IMR-90 (cell line): ENCODE data around the gene NNT. TPM values are rescaled to one million over a fixed set of nuclear protein-coding genes. Genes with fewer than 3 reads are reported as not detected.
A peak's percentile ranks its signal among the peaks of the same experiment; 100 is the strongest.

Source experiments
- ATAC-seq: fragments of 200-7000 bp; cut with Tn5 transposase; 2 replicates; pipeline ENCODE4 v1.9.1; 2020; ENCODE audit warnings: low read depth, mild to moderate bottlenecking, moderate library complexity
- BruUV-seq: library from RNA; stranded (reverse); fragments of 400-500 nt; replicated peaks from 2 replicates; lab custom pipeline; 2021; lab: Mats Ljungman, UMichigan
- CTCF ChIA-PET: fragments of 300-600 bp; formaldehyde crosslinking; extraction: SDS; loops from one replicate; lab custom pipeline; 2021; ENCODE audit warnings: antibody characterized with exemption; lab: Yijun Ruan, JAX
- POLR2A ChIA-PET: fragments of 300-600 bp; sonication (Branson Sonifier 250); formaldehyde crosslinking; loops from one replicate; lab custom pipeline; 2022; ENCODE audit warnings: antibody characterized with exemption; ENCODE audit not compliant: unreplicated experiment; lab: Charles Lee
- DNase-seq: peaks from one replicate; pipeline ENCODE4 v3.0.0; 2013
- H2AFZ ChIP-seq: replicated peaks from 2 replicates; pipeline ENCODE3; 2013; ENCODE audit warnings: low read length, mild to moderate bottlenecking; ENCODE audit not compliant: poor library complexity
- H2AK5ac ChIP-seq: 2 replicates; pipeline ENCODE4 v1.6.1; 2013; ENCODE audit warnings: low read depth, low read length, inconsistent platforms
- H2AK9ac ChIP-seq: replicated peaks from 2 replicates; pipeline ENCODE3; 2013; ENCODE audit warnings: mild to moderate bottlenecking, low read depth, low read length, moderate library complexity; ENCODE audit not compliant: poor library complexity
- H2BK120ac ChIP-seq: 2 replicates; pipeline ENCODE4 v1.6.1; 2013; ENCODE audit warnings: low read depth, low read length, inconsistent platforms
- H2BK15ac ChIP-seq: 3 replicates; pipeline ENCODE4 v1.6.1; 2013; ENCODE audit warnings: low read depth, low read length, inconsistent platforms
- H2BK20ac ChIP-seq: 2 replicates; pipeline ENCODE4 v1.6.1; 2013; ENCODE audit warnings: low read depth, mild to moderate bottlenecking, inconsistent platforms, low read length, moderate library complexity
- H2BK5ac ChIP-seq: 2 replicates; pipeline ENCODE4 v1.6.1; 2013; ENCODE audit warnings: mild to moderate bottlenecking, low read depth, low read length, inconsistent platforms; ENCODE audit not compliant: poor library complexity, severe bottlenecking
- H3K14ac ChIP-seq: replicated peaks from 2 replicates; pipeline ENCODE4 v1.6.1; 2013; ENCODE audit warnings: low read depth, low read length, inconsistent platforms
- H3K18ac ChIP-seq: 2 replicates; pipeline ENCODE4 v1.6.1; 2013; ENCODE audit warnings: low read depth, low read length, control low read depth
- H3K23ac ChIP-seq: 2 replicates; pipeline ENCODE4 v1.6.1; 2013; ENCODE audit warnings: low read depth, low read length, inconsistent platforms
- H3K27ac ChIP-seq: 2 replicates; pipeline ENCODE4 v1.5.1; 2013; ENCODE audit warnings: mild to moderate bottlenecking, control low read depth, low read length; ENCODE audit not compliant: insufficient read depth
- H3K27me3 ChIP-seq: 2 replicates; pipeline ENCODE4 v1.6.1; 2013; ENCODE audit warnings: low read length; ENCODE audit not compliant: control insufficient read depth, insufficient read depth
- H3K36me3 ChIP-seq: 2 replicates; pipeline ENCODE4 v1.6.1; 2013; ENCODE audit warnings: low read length, mixed read lengths; ENCODE audit not compliant: control insufficient read depth, insufficient read depth
- H3K4ac ChIP-seq: 2 replicates; pipeline ENCODE4 v1.6.1; 2013; ENCODE audit warnings: low read depth, low read length, inconsistent platforms
- H3K4me1 ChIP-seq: 2 replicates; pipeline ENCODE4 v1.6.1; 2013; ENCODE audit warnings: low read length, mixed read lengths; ENCODE audit not compliant: control insufficient read depth, insufficient read depth
- H3K4me2 ChIP-seq: 2 replicates; pipeline ENCODE4 v1.6.1; 2013; ENCODE audit warnings: low read depth, mild to moderate bottlenecking, control low read depth, low read length, moderate library complexity
- H3K4me3 ChIP-seq: 2 replicates; pipeline ENCODE4 v1.5.1; 2013; ENCODE audit warnings: low read depth, mild to moderate bottlenecking, control low read depth, low read length, moderate library complexity; ENCODE audit not compliant: insufficient read depth
- H3K56ac ChIP-seq: 2 replicates; pipeline ENCODE4 v1.6.1; 2013; ENCODE audit warnings: low read length, inconsistent platforms; ENCODE audit not compliant: insufficient read depth; ENCODE audit errors: extremely low read depth
- H3K79me1 ChIP-seq, 2 experiments: 2 replicates each; pipeline ENCODE4 v1.6.1; 2013; ENCODE audit warnings: low read length in 2 of 2, inconsistent platforms in 1 of 2, low read depth in 1 of 2
- H3K9ac ChIP-seq: 2 replicates; pipeline ENCODE4 v1.6.1; 2013; ENCODE audit warnings: low read depth, low read length, control low read depth
- H3K9me1 ChIP-seq: 2 replicates; pipeline ENCODE4 v1.6.1; 2013; ENCODE audit warnings: low read length, inconsistent platforms; ENCODE audit not compliant: insufficient read depth
- H3K9me3 ChIP-seq: 2 replicates; pipeline ENCODE4 v1.6.1; 2013; ENCODE audit warnings: low read length; ENCODE audit not compliant: control insufficient read depth, insufficient read depth
- H4K20me1 ChIP-seq: 2 replicates; pipeline ENCODE4 v1.6.1; 2013; ENCODE audit warnings: low read length, inconsistent platforms; ENCODE audit not compliant: insufficient read depth
- H4K5ac ChIP-seq: 2 replicates; pipeline ENCODE4 v1.6.1; 2013; ENCODE audit warnings: mild to moderate bottlenecking, low read depth, low read length, control low read depth
- H4K8ac ChIP-seq, 2 experiments: 2 replicates each; pipeline ENCODE4 v1.6.1; 2013; ENCODE audit warnings: low read depth in 2 of 2, low read length in 2 of 2, control low read depth in 1 of 2, inconsistent platforms in 1 of 2
- H4K91ac ChIP-seq: 2 replicates; pipeline ENCODE4 v1.6.1; 2013; ENCODE audit warnings: low read depth, low read length, inconsistent platforms; ENCODE audit not compliant: insufficient read depth
- BHLHE40 ChIP-seq: fragments of 150-350 bp; IDR thresholded peaks from 2 replicates; pipeline ENCODE4 v1.6.1; 2016; ENCODE audit warnings: mild to moderate bottlenecking, low read depth, low read length
- CHD1 ChIP-seq: IDR thresholded peaks from 2 replicates; pipeline ENCODE4 v1.6.1; 2012; ENCODE audit warnings: low read depth, low read length, improper control_type of control experiment
- MXI1 ChIP-seq: IDR thresholded peaks from 2 replicates; pipeline ENCODE4 v1.6.1; 2012; ENCODE audit warnings: low read depth, mild to moderate bottlenecking, low read length, moderate library complexity, borderline replicate concordance
- dilution Hi-C: fragments of 300-500 bp; cut with HindIII; formaldehyde crosslinking; loops from one replicate; pipeline ENCODE4 v1.14.3; 2018; ENCODE audit warnings: low sequenced_read_pairs; ENCODE audit not compliant: unreplicated experiment
- in situ Hi-C: fragments of 300-500 bp; cut with MboI; formaldehyde crosslinking; loops from 3 replicates; pipeline ENCODE4 v1.14.3; 2019; ENCODE audit warnings: low sequenced_read_pairs, inconsistent platforms, mixed read lengths
- intact Hi-C: fragments of 100-400 bp; cut with micrococcal nuclease; formaldehyde crosslinking; loops from 2 replicates; pipeline ENCODE4 v1.10.0; 2022
- polyA plus RNA-seq, 3 experiments: library from polyadenylated mRNA; depleted of rRNA; stranded (reverse); fragments of >200 nt; gene quantifications; 2 replicates each; pipeline ENCODE4 v1.2.3, GENCODE V29; 2012; ENCODE audit warnings: low replicate concordance in 1 of 3
- total RNA-seq: library from RNA; depleted of rRNA; stranded (reverse); fragments of >200 nt; gene quantifications from 2 replicates; pipeline ENCODE4 v1.2.3, GENCODE V29; 2012

Gene NNT
- total and polyA plus RNA-seq, 2 of the 4 experiments (the other 2 are of a cell fraction): 23.1 to 57.2 TPM

DNA sequence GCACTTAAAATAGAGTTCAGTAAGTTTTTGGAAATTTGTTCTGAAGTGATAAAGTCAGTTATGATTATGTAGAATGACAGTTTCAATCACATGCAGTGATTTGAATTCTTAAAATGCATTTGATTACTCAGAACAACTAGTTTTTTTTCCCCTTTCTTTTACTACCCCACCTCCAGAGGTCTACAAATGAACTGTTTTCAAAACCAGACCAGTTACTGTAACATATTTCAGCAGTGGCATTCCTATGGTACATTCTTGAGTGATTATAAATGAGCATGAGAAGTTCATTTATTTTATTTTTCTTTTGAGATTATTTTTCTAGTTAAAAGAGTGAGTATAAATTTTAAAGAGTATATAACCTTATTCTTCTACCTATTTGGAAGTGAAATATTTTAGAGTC lies 71.6 kb downstream of the NNT start:
- Histone ChIP-seq H4K91ac (no peak overlapping the region), H3K4me1 (0 out of 2 replicates have a peak, but pooled peaks cover 2% of the 10 kb centered on the region), H2AK5ac (no peak overlapping the region), H4K8ac (no peak overlapping the region), H3K27ac (no peak overlapping the region), H3K79me1 (peaks cover 0 to 9% of the 10 kb centered on the region in 2 experiments; a peak in 1 of 4 replicates), H3K36me3 (peaks cover 3% of the 10 kb centered on the region; the same call in 1 of the 2 replicates), H2BK15ac (no peak overlapping the region), H3K56ac (no peak overlapping the region), H3K4me2 (no peak overlapping the region), H4K20me1 (no peaks in the 10 kb centered on the region), H3K23ac (no peak overlapping the region), H3K4me3 (no peak overlapping the region), H3K9ac (no peak overlapping the region), H2BK120ac (no peak overlapping the region), H3K4ac (no peak overlapping the region), H2AFZ (no peak overlapping the region), H3K9me3 (no peaks in the 10 kb centered on the region), H4K5ac (no peak overlapping the region), H3K14ac (no peak overlapping the region), H3K9me1 (peaks cover 3% of the 10 kb centered on the region; the same call in 1 of the 2 replicates), H3K27me3 (no peaks in the 10 kb centered on the region), H2BK20ac (no peak overlapping the region), H3K18ac (no peak overlapping the region), H2AK9ac (no peak overlapping the region), H2BK5ac (no peak overlapping the region)
- dilution Hi-C loops (no loop called here), intact Hi-C loops (no loop called here), in situ Hi-C loops (no loop called here)
- TF ChIP-seq MXI1: no peak
- TF ChIP-seq CHD1: no peak
- TF ChIP-seq BHLHE40: no peak
- POLR2A ChIA-PET: no interaction called here
- BruUV-seq: no TSS peak
- ATAC-seq (peak; percentile 92), DNase-seq (peak; percentile 53)
- CTCF ChIA-PET: no interaction called here
